GM21423 (cell line): ENCODE results near the gene HOXA6.

Source experiments
- ATAC-seq: cut with Tn5 transposase; IDR thresholded peaks from one replicate; pipeline ENCODE4 v1.9.1; 2021; ENCODE audit warnings: mild to moderate bottlenecking, moderate library complexity; ENCODE audit not compliant: unreplicated experiment

HOXA6 gene

DNA sequence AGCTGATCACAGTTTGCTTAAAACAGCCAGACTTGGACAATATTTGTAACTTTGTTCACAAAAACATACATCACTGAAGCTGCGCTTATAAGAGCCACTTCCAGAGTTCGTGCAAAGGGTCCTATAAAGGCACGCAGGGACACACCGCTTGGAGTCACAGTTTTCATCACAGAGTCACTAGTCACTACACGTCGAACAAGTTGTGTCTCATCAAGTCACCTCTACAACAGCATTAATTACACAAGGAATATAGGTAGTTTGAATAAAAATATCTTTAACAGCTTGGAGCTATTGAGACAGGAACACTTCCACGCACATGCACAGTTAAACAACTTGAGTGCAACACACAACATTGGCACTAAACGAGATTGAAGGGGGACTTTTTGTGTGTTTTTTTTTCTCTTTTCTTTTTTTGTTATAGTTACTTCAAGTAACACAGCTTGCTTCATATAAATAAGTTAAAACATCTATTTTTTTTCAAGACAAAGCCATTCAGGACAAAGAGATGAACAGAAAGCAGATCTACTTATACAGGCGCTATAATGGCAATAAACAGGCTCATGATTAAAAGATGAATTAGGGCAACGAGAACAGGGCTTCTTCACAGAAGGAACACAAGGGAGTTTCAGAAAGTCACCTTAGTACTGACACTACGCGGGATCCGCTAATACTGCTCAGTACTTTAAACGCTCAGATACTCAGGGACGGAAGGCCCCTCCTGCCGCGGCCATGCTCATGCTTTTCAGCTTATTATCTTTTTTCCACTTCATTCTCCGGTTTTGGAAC is 6.2 kb downstream of the HOXA6 start:
- ATAC-seq, result no peak

DNA sequence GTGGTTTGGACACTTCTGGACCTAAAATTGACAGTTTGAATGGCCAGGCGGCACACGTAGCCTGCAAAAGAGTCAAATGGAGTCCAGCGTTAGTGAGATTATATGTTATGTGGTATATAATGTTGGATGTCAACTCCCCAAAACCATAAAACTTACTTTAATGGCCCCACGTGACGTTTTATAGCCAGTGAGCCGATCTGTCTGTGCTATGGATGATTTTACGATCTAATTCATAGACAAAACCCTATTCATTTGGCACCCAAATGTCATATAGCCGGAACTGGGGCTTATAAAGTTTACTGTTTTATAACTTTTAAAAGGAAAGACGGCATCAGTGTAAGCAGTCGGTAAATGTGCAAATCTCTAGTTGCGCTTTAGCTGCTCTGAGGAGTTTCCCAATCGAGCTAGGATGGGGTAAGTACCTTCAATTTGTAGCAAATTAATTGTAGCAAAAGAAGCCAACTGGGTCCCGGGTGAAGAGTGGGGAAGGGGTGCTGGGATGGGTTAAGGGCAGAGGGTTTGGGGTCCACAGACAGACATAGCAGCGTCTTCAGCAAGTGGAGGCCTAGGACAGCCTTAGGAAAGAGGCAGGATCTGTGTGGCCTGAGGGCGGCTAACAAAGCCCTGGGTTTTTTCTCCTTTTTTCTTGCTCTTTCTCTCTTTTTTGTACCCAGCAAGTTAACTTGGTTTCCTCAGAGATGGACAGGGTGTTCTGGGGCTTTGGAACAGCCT is 7.3 kb downstream of the HOXA6 start:
- ATAC-seq, result no peak

DNA sequence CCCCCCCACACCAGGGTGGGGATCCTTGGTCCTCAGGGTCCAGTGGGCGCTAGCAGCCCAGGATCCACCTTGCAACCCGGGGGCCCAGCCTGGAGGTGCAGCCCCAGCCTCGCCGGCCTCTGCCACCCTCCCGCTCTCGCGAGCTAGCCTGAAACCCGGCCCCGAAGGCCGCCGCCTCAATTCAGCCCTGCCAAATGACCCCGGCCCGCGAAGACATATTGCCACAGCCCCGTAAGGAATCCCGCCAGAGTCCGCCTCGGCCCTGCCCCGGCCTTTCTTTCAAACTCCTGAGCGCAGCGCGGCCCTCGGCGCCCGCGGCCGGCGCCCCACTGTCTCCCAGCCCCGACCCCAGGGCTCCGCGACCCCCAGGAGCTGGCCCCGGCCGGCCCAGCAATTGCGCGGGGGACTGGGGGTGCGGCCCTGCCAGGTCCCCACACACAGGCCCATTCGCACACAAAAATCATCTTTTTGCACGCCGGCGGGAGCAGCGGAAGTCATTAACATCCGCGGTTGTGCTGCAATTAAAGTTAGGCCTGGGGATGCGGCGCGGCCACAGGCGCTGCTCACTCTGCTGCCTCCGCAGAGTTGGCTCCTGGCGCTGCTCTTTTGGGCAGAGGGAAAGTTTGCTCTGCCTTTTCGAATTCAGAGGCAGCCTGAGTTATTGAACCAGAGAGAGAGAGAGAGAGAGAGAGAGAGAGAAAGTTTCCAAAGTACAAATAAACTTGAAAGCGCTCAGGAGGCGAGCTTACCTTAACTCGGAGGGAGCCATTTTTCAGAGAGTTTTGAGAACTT is 8.0 kb downstream of the HOXA6 start:
- no peak for ATAC-seq

DNA sequence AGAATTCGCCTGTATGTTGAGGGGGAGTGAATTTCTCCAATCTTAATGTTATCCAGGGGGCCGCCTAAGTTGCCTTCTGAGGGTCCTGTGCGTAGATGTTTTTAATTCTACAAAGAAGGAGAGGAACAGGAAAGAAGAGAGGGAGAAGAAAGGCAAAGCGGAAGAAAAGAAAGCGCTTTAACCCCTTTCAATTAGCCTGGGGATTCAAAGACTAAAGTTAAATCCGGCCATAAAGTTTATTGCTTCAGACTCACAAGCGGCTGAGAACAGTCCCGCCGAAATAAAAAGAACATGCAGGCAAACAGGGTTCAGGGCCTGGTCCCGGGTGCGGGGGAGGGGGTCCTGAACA is 8.6 kb downstream of the HOXA6 start:
- no peak for ATAC-seq

DNA sequence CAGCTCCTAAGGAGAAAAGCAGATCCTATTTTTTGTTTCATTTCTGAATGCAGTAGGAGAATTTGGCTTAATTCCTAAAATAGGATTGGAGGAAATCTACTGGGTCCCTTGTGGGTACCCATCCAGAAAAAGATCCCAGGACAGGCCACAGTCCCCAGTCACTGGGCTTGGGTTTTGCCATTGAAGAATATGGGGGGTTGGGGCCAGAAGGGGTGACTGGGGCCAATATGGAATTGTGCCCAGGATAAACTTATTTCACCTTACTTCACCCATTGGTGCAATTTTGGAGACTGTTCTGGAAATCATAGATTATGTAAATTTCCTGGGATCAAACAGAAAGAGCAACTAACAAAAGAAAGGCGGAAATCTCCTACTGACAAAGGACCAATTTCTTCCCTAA is 9.1 kb downstream of the HOXA6 start:
- ATAC-seq, result no peak

DNA sequence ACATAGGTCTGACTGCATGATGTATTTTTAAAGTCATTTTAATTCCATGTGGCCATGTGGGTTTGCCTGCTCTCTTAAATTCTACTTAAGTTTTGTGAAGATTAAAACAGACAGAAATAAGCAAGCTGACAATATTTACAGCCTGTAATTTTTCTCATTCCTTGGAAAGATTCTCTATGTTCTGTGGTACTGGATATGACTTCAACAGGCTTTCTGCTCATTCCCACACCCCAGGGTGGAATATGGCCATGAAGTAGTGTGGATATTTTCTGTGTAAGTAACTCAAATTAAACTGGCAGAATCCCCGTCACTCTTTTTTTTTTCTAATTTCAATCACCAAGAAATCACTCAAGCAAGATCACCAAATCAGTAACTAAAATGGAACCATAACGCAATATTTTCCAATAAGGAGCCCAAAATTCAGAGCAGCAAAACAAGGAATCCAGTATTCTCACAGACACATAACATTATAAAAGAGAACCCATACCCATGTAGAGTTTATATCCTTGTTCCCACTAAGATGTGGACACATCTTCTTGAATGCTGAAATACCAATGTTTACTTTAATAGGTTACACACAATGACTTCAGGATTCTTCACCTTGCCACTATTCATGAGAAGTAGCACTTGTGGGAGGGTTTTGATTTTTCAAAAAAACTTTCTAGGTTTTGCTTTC is 9.8 kb downstream of the HOXA6 start:
- no peak for ATAC-seq

DNA sequence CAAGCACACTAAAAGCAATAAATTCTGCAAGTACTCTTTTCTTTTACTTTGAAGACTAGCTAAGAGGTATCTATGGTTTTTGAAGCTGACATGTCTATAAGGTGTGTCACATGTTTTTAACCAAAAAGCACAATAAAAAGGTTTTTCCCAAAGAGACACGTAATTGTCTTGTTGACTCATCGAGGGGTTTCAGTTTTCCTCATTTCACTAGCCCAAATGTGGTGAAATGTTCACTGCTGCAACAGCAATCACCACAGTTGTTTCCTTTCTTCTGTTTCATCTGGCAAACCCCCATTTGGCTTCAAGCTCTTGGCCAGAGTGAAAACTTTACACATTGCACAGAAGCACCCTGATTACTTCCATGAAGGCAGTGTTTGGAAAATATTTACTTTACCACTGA is 13.2 kb downstream of the HOXA6 start:
- no peak for ATAC-seq

DNA sequence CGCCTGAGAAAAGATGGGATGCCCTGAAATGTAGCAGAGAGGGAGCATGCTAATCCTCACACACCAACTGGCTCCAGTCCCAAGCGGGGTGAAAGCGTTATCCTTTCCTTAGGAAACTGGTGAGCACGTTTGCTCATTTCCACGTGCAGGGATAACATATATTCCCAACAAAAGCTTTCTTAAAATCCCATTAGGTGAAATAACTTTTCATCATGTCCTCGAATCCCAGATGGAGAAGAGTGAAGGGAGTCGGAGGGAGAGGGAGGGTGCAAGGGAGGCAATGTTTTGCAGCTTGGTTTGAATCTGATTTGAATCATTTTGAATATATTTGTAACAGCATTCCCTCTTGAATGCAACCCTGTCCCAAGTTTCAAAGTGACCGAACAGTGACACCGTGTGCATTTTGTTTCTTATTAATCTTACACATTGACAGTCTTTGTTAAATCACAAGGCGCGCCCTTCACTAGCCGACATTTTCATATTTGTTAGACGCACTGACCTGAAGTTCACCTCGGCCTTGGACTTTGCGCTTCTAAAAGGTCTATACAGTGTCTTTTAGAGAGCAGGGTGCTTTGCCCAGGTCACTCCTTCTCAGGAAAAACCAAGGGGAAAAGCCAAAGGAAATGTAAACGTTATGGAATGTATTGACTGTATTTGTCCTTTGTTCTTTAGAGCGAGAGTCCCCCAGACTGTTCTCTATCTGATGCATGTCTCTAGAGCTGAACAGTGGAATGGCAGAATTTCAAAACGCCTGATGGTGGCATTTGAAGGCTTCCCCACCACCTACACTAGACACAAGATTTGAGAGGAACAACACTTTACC is 14.0 kb downstream of the HOXA6 start:
- ATAC-seq, result no peak

DNA sequence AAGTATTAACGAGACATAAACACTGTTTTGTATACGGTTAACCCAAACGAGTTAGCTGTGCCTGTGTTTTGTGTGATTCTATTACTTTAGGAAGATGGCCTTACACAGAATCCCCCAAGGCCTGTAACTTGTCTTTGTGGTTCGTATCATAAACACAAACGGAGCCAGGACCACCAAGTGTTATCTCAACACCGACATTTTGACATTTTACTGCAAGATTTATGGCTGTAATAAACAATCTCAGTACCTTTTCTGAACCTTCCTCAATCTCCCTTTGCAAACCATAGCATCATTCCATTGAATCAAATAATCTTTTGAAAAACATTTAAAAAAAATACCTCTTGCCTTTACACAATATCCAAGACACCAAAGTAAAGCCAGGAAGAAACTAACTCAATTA is 14.6 kb downstream of the HOXA6 start:
- ATAC-seq, result no peak

DNA sequence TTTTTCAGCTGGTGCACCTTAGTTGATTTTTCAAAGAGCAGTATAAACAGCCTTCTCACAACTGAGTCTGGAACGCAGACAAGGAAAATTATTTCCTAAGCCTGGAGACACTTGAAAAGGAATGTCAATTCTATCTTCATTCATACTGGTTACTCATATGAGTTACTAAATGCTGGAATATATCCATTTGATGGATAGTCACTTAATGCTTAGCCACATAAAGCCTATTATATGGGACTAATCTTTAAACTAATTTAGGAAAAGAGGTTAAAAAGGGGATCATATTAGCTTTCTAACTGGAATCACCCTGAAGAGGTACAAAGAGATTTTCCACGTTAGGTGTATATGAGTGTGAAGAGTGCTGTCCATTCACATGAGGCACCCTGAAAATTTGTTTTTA is 15.4 kb downstream of the HOXA6 start:
- ATAC-seq, result no peak

DNA sequence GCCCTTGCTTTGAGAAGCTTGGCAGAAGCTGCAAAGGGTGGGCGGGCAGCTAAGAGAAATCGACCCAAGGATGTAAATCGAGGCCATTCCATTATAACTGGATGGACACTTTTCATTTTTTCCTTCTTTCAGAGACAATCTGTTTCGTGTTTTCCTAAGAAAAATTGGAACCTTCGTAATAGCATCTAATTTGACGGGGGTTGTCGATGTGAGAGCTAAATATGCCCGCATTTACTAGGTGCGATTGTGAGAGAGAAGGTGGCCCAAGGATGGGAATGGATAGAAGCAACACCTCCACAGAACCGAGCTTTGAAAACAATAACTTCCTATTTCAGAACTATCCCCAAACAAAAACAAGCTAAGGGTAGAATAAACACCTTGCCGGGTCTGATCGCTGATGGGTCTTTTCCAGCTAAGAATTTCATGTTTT is 16.2 kb downstream of the HOXA6 start:
- ATAC-seq, result no peak

DNA sequence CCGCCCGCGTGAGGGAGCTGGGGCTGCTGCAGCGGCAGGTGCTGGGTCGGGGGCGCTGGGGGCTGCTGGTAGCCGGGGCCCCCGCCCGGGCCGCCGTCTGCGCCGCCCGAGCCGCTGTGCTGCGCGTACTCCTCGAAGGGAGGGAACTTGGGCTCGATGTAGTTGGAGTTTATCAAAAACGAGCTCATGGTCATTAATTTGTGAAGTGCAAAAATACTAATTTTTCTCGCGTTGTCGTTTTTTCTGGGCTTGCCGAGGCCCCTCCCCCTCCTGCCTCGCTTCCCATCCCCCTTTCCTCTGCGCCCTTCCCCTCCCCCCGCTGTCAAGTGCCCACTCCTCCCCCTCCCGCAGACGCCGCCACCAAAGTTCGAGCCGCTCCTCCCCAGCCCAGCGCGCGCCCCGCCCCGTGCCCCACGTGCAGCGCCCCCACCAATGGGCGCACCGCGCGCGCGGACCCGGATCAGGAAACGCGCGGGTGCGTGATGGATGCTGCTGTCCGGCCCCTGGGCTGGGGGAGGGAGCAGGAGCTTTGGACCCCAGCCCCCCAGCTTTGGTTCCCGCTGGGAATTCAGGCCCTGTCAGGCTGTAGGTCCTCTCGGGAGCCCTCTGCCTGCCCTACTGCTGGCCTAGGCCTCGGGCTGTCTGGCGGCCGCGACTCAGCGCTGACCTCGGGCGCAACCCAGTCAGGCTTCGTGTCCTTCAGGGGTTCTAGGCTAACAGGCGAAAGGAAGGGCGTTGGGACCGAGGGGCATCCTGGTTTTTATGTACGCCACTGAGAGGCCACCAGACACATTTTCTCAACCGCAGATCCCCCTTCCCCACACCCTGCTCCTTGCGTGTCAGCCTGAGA is 16.8 kb downstream of the HOXA6 start, which contains the start of gene HOXA4:
Gene HOXA4 (minus strand): TSS at position 218 of the 850 bp plus-strand sequence. CDS start 24 bp downstream, at position 194.
- ATAC-seq, result peak; percentile 71

DNA sequence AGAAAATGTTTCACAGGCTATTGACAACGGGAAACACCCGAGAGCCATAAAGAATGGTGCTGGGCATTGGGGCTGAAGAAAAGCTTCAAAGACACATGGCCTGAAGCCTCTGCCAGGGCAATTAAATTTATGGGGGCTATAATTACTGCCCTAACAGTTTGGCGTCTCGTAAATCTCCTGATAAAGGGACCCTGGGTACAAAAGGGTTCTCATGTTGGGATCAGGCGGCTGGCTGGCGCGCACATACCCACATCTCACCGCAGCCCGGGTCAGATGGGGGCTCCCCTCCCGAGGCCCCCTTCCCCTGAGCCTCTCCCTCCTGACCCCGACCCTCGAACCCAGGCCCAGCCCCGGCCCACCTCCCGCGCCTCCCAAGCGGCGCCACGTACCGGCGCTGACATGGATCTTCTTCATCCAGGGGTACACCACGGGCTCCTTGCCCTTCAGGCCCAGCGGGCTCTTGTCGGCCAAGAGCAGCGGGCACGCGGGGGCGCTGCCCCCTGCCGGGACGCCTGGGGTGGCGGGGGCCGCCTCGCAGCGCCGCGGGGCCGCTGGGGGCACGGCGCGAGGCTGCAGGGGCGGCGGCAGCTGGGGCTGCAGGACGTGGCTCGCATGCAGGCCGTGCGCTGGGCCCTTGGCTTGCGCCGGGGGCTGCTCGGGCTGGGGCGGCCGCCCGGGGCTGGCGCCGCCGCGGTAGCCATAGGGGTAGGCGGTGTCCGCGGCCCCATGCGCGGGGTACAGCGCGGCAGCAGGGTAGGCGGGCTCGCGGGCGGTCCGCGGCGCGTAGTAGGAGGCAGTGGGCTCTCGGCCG is 17.6 kb downstream of the HOXA6 start:
- no peak for ATAC-seq

DNA sequence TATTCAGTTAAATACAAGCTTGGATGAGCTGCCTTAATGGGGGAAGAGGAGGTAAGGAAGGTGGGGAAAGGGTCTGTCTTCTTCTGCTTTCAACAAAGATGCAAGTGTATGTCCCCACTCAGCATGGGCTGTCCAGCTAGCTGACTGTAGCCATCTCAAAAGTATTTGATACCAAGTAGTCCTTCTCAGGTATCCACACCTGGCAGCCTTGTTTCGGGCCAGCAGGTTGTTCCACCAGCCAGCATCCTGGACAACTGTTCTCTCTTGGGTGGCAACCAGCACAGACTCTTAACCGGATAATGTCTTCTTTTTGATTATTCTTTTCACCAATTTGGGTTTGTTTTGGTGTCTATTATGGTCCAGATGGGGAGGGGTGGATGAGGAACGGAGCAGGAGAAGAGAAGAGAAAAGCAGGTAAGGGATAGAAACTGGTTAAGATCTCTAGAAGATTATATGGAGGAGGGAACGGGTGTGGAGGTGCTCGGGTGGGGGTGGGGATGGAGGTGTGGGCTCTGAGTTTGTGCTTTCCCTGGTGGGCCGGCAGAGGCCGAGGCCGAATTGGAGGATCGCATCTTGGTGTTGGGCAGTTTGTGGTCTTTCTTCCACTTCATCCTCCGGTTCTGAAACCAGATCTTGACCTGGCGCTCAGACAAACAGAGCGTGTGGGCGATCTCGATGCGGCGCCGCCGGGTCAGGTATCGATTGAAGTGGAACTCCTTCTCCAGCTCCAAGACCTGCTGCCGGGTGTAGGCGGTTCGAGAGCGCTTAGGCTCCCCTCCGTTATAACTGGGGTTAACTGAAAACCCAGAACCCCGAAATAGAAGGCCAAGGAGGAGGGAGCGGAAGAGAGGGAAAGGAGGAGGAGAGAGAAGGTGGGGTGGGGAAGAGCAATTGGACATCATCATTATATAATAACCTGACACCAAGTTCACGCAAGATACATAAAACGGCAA is 18.5 kb downstream of the HOXA6 start:
- no peak for ATAC-seq

DNA sequence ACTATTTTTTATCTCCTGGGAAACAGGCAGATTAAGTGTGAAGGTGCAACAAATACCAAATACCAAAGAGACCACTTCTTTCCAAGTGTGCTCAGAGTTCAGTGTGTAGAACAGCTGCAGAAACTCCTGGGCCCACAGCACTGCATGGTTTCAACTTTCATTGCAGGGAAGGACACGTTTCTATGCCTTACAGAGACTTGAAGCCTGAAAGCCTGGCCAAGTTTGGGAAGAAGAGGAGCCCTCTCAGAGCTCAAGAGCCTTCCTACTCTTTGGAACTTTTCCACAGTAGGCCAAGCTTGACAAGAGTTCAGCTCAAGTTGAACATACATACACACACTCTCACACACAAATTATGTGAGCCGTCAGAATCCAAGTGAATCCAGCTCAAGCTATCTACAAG is 19.5 kb downstream of the HOXA6 start:
- no peak for ATAC-seq

DNA sequence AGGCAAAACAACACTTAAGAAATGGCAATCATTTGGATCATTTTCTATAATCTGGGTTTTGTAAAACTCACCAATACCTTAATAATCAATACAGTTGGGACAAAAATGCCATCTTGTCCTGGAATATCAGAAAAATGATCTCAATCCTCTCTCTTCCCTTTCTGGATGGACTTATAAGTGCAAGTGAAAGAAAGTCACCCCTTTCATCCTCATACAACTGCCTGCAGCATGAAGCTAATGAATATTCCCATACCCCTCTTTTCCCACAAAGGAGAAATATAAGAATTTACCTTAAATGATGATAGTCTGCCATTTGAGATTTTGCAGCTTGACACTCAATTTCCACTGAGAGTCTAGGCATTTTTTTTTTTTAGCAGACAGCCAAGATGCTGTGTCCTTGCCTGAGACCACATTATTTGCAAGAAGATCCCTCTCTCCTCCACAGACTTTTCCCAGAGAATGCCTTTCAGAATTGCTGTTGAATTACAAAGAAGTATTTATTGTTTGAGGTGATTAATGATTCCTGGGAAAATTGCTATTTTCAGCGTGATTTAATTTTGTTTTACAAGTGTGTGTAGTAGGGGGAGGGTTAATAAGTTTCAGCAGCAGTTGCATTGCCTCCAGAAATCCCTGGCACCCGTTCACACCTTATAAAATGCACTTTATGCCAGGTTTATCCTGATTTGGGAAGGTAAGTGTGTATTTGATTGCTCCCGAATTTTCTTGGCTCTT is 20.8 kb downstream of the HOXA6 start:
- no peak for ATAC-seq

DNA sequence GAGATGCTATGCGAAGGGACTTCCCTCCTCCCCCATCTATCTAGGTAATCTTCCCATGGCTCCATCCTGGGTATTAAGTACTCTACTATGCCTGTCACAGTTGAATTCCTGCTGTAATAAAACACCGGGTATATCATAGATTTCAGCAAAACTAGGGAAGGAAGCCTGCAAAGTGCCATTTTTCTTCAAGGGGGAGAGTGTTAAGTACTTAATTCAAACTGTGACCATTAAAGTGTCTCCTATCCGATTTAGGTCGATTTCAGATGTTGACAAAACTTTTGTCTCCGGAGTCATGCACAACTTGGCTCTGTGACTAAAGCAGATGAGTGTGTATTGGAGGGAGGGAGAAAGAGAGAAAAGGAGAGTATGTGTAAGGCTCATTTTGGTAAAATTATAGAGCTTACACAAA is 21.6 kb downstream of the HOXA6 start:
- no peak for ATAC-seq
